ENCODE results near the gene NEGR1.

DNA sequence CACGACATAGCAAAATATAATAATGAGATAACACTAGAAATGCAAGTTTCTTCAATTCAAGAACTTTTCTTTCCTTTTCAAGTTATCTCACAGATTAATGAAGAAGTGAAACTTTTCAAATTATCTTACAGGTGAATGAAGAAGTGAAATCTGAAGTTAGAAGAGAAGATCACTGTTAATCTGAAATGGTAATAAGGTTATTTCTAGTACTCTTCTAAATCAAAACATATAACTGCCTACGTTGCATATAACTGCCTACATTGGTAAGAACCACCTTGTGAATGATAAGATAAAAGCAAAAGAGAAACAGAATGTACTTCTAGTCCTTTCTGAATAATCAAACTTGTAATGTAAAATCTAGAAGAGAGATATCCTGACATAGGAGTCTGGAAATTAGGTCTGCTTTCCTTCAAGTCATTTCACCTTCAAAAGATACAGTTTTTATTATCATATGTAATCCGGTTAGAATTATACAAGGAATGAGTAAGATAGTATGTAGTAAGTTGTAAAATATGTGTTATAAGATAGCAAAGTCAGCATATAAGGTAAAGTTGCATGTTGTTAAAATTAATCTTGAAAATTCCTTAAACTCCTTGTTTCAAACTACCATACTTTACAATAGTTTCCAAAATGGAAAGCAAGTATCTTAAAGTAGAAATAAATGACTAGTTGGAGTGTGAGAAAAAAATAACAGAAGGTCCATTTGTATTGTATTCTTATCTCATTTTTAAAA, 679.1 kb downstream of the NEGR1 start:
- TF ChIP-seq CTCF (IDR thresholded peaks at IDR 0.05) (no peak), POLR2A (IDR thresholded peaks at IDR 0.05) (no peak)

All from Peyer's patch (tissue), 4 donors.